ENCODE data around the gene MTIF2. TPM values are rescaled to one million over a fixed set of nuclear protein-coding genes. Genes with fewer than 3 reads are reported as not detected.

The MTIF2 gene
- total RNA-seq, 4 donors from 2014 or later, result 22.7 to 34.4 (median 33.5) TPM

DNA sequence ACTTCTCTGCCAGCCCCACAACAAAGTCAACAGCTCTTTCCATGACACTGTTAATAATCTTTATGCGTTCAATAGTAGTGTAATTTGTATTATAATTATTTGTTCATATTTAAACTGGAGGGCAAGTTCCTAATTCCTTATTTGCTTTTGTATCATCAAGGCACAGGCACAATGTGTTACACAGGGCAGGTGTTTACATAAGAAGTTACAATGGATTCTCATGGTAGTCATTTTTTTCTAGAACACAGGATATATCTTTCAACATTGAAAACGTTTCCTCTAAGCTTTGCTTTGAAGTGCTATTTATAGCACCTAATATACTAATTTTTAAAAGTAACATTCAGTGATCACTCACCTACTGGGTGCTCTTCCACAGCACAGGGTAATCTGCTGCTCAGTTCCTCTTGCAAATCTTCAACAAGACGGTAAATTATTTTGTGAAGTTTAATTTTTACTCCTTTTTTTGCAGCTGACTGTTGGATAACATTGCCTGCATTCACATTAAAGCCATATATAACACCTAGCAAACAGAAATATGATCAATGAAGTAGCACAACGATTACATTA, 29.3 kb downstream of the MTIF2 start:
- Histone ChIP-seq H3K4me1 (peaks cover 0 to 3% (median under 1%) of the 10 kb centered on the region in 4 donors), H3K9me3 (no peaks in the 10 kb centered on the region), H3K36me3 (peaks cover 0 to 61% (median 14%) of the 10 kb centered on the region in 4 donors), H3K4me3 (no peak overlapping the region), H3K27me3 (no peaks in the 10 kb centered on the region), H3K27ac (no peak overlapping the region)
- in situ Hi-C loops (cut with MboI; ENCODE audit: low pct_ligation_motif_present in 1 of 4, low pct_unique_long_range_greater_than_20kb in 1 of 4, low sequenced_read_pairs in 3 of 4), result no loop called here
- DNase-seq, result no peak
- 62 to 68% methylated on average over 4 of the region's 4 CpGs for WGBS, 2 donors (ENCODE audit: low coverage in 1 of 2)
- intact Hi-C loops (cut with DNase I; ENCODE audit: low total_unique reads), result no loop called here
- TF ChIP-seq EP300 (IDR thresholded peaks at IDR 0.05; ENCODE audit: low read depth), result no peak
- no peak for TF ChIP-seq POLR2AphosphoS5 (IDR thresholded peaks at IDR 0.05)
- TF ChIP-seq, protein P1, sequence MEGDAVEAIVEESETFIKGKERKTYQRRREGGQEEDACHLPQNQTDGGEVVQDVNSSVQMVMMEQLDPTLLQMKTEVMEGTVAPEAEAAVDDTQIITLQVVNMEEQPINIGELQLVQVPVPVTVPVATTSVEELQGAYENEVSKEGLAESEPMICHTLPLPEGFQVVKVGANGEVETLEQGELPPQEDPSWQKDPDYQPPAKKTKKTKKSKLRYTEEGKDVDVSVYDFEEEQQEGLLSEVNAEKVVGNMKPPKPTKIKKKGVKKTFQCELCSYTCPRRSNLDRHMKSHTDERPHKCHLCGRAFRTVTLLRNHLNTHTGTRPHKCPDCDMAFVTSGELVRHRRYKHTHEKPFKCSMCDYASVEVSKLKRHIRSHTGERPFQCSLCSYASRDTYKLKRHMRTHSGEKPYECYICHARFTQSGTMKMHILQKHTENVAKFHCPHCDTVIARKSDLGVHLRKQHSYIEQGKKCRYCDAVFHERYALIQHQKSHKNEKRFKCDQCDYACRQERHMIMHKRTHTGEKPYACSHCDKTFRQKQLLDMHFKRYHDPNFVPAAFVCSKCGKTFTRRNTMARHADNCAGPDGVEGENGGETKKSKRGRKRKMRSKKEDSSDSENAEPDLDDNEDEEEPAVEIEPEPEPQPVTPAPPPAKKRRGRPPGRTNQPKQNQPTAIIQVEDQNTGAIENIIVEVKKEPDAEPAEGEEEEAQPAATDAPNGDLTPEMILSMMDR (IDR thresholded peaks at IDR 0.05), result no peak
- no peak for TF ChIP-seq POLR2A (IDR thresholded peaks at IDR 0.05)

DNA sequence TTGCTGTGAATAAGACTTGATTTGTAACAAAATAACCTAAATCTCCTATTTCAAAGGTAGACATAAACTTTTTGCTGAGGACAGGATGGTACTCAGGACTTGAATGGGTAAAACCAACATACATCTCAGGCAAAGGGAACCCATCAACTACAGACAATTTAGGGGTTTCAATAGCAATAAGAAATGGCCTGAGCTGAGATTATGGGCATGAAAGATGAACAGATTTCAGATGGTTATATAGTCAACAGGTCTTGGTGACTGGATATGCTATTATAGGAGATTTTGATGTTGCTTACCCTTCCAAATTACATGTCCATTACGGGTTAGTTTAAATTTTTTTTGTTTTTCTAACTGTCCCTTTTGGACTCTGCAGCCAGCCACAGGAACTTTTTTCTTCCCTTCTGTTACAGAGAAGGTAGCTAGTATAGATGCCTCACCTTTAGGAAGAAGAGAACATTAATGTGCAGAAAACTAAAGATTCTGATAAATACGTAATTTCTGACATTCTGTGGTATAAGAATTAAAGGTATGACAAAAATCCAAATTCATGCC, 32.0 kb downstream of the MTIF2 start:
- H3K27ac ChIP-seq, result no peak overlapping the region
- in situ Hi-C loops (cut with MboI; ENCODE audit: low pct_ligation_motif_present in 1 of 4, low pct_unique_long_range_greater_than_20kb in 1 of 4, low sequenced_read_pairs in 3 of 4), result no loop called here
- H3K9me3 ChIP-seq, result no peaks in the 10 kb centered on the region
- H3K4me3 ChIP-seq, result no peak overlapping the region
- DNase-seq, result no peak
- H3K36me3 ChIP-seq, result peaks cover 0 to 48% (median 11%) of the 10 kb centered on the region in 4 donors
- TF ChIP-seq, protein P1 (IDR thresholded peaks at IDR 0.05), result no peak
- no peak for TF ChIP-seq EP300 (IDR thresholded peaks at IDR 0.05; ENCODE audit: low read depth)
- TF ChIP-seq POLR2A (IDR thresholded peaks at IDR 0.05), result no peak
- no peak for TF ChIP-seq POLR2AphosphoS5 (IDR thresholded peaks at IDR 0.05)
- WGBS, 2 donors (ENCODE audit: low coverage in 1 of 2), result 79 to 90% methylated on average over 2 of the region's 2 CpGs
- intact Hi-C loops (cut with DNase I; ENCODE audit: low total_unique reads), result no loop called here
- peaks cover 13 to 18% (median 16%) of the 10 kb centered on the region in 4 donors for H3K4me1 ChIP-seq
- no peaks in the 10 kb centered on the region for H3K27me3 ChIP-seq

DNA sequence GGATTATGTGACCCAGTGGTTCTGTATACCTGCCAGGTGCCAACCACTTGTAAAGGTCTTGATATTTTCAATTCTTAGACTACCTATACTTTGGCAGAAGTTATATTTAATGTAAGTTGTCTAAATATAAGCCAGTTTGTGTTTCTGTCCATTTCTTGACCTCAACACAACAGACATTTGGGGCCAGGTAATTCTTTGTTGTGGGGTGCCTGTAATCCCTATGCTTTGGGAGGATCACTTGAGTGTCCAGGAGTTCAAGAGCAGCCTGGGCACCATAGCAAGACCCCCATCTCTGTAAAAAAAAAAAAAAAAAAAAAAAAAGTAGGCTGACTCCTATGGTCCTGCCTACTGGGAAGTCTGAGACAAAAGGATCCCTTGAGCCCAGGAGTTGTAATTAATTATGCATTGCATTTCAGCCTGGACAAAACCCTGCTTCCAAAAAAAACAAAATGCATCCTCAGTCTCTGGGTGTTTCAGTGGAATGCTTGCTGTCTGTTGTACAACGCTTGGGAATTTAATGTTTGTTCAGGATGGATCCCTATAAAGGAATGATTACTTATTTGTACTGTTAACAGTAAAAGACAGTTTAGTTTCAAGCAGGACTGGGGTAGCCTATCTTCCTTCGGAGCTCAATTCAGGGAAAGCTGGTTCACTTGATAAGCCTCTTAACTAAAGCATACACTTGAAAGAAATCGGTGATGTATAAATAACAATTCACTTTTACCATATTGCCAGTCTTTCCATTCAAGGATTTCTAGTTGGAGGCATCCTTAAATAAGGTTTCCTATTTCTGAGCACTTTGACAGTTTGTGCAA, 33.1 kb downstream of the MTIF2 start:
- Histone ChIP-seq H3K9me3 (no peaks in the 10 kb centered on the region), H3K27ac (no peak overlapping the region), H3K4me1 (peaks cover 17 to 24% (median 21%) of the 10 kb centered on the region in 4 donors), H3K36me3 (peaks cover 0 to 42% (median 11%) of the 10 kb centered on the region in 4 donors), H3K27me3 (no peaks in the 10 kb centered on the region), H3K4me3 (no peak overlapping the region)
- 82 to 86% methylated on average over 2 to 3 of the region's 3 CpGs for WGBS, 2 donors (ENCODE audit: low coverage in 1 of 2)
- DNase-seq, result no peak
- in situ Hi-C loops (cut with MboI; ENCODE audit: low pct_ligation_motif_present in 1 of 4, low pct_unique_long_range_greater_than_20kb in 1 of 4, low sequenced_read_pairs in 3 of 4), result no loop called here
- TF ChIP-seq POLR2A (IDR thresholded peaks at IDR 0.05), result no peak
- no peak for TF ChIP-seq POLR2AphosphoS5 (IDR thresholded peaks at IDR 0.05)
- TF ChIP-seq, protein P1 (IDR thresholded peaks at IDR 0.05), result no peak
- no peak for TF ChIP-seq EP300 (IDR thresholded peaks at IDR 0.05; ENCODE audit: low read depth)
- intact Hi-C loops (cut with DNase I; ENCODE audit: low total_unique reads), result no loop called here

DNA sequence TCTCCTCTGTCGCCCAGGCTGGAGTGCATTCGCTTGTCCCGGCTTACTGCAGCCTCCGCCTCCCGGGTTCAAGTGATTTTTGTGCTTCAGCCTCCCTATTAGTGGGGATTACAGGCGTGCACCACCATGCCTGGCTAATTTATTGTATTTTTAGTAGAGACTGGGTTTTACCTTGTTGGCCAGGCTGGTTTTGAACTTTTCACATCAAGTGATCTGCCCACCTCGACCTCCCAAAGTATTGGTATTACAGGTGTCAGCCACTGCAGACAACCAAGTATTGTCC, 35.4 kb downstream of the MTIF2 start:
- no peak for DNase-seq
- peak overlapping the region; percentile 87 to 95 (median 94) for H3K27ac ChIP-seq
- no peaks in the 10 kb centered on the region for H3K9me3 ChIP-seq
- H3K4me3 ChIP-seq, result peak overlapping the region in 3 of 4 donors; percentile 72 to 98 (median 88)
- intact Hi-C loops (cut with DNase I; ENCODE audit: low total_unique reads), result no loop called here
- no peaks in the 10 kb centered on the region for H3K27me3 ChIP-seq
- in situ Hi-C loops (cut with MboI; ENCODE audit: low pct_ligation_motif_present in 1 of 4, low pct_unique_long_range_greater_than_20kb in 1 of 4, low sequenced_read_pairs in 3 of 4), result no loop called here
- H3K4me1 ChIP-seq, result peaks cover 17 to 24% (median 21%) of the 10 kb centered on the region in 4 donors
- TF ChIP-seq, protein P1 (IDR thresholded peaks at IDR 0.05), result no peak
- TF ChIP-seq POLR2AphosphoS5 (IDR thresholded peaks at IDR 0.05), result no peak
- TF ChIP-seq EP300 (IDR thresholded peaks at IDR 0.05; ENCODE audit: low read depth), result no peak
- TF ChIP-seq POLR2A (IDR thresholded peaks at IDR 0.05), result no peak
- 35 to 56% methylated on average over 6 to 7 of the region's 7 CpGs for WGBS, 2 donors (ENCODE audit: low coverage in 1 of 2)
- H3K36me3 ChIP-seq, result peaks cover 0 to 26% (median 11%) of the 10 kb centered on the region in 4 donors

Data from transverse colon (tissue), 4 donors.